Activated T-cell treated with anti-CD3 and anti-CD28 coated beads for 48 hours (primary cell): Measurements from ENCODE around the gene FCER2.

Experiments used
- DNase-seq: peaks from one replicate; pipeline ENCODE4 v3.0.0-alpha.2; 2020; ENCODE audit warnings: low read depth

FCER2 gene

DNA sequence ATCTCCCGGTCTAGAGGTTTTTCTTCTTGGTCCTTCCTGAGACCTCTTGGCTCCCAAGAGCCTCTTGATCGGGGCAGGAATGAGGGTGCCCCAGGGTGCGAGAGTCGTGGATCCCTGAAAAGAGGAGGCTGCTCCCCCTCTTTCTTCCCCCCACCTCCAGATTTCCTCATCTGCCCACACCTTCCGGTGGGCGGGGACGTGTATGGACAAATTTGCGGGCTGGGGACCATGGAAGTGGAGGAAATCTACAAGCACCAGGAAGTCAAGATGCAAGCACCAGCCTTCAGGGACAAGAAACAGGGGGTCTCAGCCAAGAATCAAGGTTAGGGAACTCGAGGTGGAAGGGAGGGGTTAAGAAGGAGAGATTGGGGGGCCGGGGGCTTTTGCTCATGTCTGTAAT is 25.1 kb downstream of the FCER2 start, which contains the start of gene MCEMP1:
Gene MCEMP1, plus strand, starts transcription at position 237 of the 400 bp plus-strand sequence. Its CDS starts 31 bp downstream, at position 268.
- no peak for DNase-seq

DNA sequence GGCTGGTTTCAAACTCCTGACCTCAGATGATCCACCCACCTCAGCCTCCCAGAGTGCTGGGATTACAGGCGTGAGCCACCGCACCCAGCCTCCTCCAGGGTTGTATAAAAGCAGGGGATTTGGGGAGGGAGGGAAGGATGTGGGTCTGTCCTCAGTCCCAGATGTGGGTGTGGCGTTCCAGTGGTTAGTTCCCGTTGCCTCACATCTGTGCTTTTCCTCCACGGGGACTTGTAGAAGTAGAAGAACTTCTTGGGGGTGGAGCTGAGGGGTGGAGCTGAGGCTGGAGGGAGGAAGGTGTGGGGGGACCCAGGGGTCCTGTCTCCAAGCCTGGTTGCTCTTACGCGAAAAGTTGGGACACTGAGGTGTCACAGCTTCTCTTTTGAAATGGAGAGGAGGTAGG is 25.6 kb downstream of the FCER2 start:
- DNase-seq, result no peak

DNA sequence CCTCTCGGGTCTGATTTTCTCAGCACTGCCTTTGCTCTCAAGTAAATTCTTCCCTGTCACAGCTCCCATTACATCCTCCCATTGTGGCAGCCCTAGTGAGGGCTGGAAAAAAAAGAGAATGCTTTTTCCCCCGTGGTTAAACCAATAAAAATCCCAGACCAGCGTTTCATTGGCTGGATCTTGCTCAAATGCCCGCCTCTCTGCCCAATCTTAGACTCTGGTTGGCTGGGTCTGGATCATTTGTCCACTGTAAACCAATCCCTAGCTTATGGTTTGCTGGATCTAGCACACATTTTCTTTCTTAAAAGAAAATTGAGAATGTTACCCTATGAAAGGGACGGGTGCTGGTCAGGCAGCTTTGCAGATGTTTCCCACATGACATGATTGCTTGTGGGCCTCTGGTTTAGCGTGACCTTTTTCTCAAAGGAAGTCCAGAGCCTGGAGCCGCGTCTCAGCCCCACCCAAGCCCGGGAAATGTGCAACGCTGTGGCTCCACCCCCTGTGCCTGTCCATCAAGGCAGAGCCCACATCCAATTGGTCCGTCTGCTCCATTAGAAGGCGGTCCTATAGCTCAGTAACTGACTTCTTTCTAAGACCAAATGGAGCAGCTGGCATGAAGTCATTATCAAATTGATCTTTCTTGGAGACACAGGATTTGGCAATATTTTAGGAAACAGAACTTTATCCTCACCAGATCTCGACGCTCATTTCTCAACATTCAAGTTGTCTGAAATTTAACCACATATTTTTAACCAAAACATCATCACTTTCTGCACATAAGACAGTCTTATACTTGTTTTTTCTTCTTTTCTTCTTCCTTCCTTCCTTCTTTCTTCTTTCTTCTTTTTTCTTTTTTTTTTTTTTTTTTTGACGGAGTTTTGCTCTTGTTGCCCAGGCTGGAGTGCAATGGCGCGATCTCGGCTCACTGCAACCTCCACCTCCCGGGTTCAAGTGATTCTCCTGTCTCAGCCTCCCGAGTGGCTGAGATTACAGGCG is 27.6 kb downstream of the FCER2 start:
- no peak for DNase-seq

DNA sequence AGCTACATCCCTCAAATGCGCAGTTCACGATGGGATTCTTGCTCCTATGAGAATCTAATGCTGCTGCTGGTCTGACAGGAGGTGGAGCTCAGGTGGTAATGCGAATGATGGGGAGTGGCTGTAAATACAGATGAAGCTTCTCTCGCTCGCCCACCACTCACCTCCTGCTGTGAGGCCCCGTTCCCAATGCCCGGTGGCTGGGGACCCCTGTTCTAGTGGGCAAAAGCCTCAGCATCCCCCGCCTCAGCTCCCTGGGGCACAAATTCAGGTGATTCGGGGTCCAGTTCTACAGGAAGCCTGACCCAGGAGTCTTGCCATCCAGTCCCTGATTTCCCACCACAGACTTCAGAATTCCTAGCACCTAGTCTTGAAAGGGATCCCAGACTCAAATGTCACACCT is 29.4 kb downstream of the FCER2 start:
- DNase-seq, result no peak

DNA sequence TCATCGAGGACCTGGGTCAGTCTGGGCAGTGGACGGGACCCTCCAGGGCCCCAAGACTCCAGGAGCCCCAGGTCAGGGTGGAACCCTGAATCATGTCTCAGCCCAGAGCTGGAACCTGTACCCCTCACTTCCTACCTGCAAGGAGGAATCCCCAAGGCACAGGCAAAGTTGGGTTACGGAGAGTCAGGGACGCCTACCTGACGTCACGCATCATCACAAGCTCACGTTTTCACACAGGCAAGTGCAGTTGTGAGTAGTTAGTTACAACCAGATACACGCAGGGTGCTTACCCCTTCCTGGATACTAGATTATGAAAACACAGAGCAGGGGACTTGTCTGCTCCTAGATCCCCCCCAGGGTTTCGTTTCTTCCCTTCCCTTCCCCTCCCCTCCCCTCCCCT is 31.1 kb downstream of the FCER2 start:
- no peak for DNase-seq

DNA sequence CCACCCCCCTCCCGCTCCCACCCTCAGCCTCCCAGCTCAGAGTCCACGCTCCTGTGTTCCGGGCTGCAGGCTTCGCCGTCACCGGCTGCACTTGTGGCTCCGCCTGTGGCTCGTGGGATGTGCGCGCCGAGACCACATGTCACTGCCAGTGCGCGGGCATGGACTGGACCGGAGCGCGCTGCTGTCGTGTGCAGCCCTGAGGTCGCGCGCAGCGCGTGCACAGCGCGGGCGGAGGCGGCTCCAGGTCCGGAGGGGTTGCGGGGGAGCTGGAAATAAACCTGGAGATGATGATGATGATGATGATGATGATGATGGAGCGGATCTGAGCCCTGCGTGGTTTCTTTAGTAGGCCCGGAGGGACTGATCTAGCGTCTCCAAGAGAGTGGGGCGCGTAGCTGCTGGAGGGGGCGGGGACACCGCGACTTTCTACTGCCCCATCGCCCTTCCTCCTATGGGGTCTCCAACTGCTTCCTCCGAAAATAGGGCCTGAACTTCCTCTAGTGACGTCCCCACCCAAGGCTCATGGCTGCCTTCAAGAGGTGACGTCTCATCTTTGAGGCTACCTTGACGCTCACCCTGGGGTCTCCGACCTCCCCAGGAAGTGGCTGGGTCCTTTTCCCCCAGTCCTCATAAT is 31.7 kb downstream of the FCER2 start:
- DNase-seq, result no peak

DNA sequence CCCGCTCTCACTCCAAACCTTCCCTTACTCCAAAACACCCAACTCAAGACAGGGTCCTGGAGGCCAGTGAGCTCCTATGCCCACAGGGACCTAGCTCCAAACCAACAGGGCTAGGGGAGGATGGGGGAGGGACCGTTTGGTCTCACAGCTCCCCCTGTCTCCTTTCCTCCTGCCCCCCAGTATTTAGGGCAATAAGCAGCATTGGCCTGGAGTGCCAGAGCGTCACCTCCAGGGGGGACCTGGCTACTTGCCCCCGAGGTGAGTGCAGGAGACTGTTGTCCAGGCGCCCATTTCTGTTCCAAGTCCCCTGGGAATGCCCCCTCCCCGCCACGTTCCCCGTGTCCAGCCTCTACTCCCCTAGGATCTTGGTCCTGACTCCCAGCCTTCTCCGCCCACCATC is 32.3 kb downstream of the FCER2 start:
- DNase-seq, result no peak

DNA sequence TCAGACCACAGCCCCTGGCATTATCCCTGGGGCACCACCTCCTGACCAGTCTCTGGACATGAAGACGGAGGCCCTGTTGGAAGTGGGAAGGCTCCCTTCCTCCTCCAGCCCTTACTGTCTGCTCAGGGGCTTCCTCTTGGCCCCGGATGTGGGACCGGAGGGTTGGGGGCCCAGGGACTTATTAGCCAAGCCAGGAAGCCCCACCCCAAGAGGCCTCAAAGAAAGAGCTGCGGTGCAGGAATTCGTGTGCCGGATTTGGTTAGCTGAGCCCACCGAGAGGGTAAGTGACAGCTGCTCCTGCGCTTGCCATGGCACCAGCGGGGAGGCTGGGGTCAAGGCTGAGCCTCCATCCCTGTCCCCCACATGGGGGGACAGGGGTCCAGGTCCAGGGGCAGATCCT is 33.1 kb downstream of the FCER2 start, which contains the start of gene RETN:
Gene RETN, plus strand, starts transcription at position 208 of the 400 bp plus-strand sequence. CDS start 278 bp downstream, outside the sequence.
- no peak for DNase-seq

DNA sequence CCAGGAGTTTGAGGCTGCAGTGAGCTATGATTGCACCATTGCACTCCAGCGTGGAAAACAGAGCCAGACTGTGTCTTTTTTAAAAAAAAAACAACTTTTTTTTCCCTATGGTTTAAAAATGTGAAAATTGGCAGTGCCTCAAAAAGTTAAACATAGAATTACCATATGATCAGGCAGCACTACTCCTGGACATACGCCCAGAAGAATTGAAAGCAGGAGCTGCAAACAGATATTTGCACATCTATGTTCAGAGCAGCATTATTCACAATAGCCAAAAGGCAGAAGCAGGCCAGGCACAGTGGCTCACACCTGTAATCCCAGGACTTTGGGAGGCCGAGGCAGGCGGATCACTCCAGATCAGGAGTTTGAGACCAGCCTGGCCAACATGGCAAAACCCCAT is 36.9 kb downstream of the FCER2 start:
- no peak for DNase-seq

DNA sequence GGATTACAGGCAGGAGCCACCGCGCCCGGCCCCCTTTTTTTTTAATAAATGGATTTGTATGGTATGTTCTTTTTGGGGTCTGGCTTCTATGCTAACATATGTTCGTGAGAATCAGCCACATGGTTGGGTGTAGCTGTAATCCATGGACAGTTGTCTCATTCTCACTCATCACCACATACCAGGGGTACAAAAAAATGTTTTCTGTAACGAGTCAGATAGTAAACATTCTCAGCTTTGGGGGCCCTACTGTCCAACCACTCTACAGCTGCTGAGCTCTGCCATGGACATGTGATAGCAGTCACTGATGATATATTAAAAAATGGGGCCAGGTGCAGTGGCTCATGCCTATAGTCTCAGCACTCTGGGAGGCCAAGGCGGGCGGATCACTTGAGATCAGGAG is 38.2 kb downstream of the FCER2 start:
- DNase-seq, result no peak

DNA sequence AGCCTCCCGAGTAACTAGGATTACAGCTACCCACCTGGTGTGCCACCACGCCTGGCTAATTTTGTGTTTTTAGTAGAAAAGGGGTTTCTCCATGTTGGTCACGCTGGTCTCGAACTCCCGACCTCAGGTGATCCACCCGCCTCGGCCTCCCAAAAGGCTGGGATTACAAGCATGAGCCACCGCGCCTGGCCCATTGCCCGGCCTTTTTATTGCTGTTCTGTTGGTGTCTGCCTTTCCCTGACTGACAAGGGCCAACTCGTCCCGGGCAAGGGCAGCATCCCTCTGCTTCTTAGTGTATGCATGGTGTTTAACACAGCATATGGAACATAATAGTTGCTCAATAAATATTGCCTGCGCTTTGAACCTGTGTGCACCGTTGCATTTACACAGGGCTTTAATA is 39.3 kb downstream of the FCER2 start:
- no peak for DNase-seq

DNA sequence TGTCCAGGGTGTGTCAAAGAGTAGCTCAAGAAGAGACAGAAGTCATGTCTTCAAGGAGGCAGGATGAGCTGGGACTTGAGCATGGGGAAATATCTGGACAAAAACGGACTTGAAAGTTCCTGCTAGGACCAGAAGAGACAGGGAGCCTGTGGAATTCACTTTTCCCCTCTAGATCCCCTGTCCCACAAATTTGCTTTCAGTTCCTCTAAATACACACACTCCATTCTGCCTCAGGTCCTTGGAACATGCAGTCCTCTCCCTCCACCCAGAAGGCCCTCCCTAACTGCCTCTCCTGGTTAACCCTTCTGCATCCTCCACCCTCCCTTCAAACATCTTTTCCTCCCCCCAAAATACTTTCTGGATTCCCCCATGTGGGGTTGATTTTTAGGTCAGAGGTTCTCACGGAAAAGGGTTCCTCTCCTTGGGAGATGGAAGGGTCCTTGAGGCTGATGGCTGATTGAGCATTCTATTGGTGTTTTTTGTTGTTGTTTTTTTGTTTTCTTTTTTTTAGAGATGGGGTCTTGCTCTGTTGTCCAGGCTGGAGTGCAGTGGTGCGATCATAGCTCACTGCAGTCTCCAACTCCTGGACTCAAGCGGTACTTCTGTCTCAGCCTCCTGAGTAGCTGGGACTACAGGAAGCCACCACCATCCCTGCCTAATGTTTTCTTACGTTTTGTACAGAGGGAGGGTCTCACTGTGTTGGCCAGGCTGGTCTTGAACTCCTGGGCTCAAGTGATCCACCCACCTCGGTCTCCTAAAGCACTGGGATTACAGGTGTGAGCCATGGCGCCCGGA is 40.0 kb downstream of the FCER2 start:
- no peak for DNase-seq

DNA sequence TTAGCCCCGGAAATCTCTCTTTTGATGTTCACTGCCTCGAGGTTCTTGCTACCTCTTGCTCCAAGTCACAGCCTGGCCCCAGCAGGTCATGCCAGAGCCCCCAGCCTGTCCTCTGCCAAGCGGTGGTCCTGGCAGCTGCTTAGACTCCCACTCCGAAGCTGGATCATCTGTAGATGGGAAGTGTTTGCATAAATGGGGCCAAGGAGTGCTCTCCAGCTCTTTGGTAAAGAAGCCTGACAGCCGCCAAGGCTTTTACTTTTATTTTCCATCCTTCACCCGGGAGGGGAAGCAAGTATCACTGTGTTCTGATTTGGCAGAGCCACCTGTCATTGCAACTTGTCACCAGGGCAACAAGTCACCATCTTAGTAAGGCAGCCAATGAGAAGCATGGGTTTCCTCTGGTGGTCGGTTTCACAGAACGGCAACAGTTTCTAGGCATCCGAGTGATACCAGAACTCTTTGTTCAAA is 43.7 kb downstream of the FCER2 start:
- peak; percentile 30 for DNase-seq

DNA sequence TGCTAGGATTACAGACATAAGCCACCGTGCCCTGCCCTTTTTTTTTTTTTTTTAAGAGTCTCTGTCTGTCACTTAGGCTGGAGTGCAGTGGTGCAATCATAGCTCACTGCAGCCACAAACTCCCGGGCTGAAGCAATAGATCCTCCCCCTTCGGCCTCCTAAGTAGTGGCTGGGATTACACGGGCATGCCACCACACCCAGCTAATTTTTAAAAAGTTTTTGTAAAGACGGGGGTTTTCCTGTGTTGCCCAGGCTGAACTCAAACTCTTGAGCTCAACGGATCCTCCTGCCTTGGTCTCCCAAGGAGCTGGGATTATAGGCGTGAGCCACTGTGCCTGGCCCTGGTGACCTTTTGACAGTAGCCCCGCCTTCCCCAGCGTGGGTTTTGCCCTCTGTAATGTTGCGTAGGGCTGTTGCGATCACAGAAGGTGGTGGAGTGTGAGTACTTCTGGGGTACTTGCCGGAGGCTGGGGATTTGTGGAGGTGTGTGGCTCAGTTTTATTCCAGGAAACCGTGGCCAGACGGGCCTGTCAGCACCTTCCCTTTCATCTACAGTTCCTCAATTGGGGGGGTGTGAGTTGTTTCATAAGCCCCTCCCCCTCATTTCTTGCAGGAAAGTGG is 44.7 kb downstream of the FCER2 start:
- DNase-seq, result peak; percentile 41

DNA sequence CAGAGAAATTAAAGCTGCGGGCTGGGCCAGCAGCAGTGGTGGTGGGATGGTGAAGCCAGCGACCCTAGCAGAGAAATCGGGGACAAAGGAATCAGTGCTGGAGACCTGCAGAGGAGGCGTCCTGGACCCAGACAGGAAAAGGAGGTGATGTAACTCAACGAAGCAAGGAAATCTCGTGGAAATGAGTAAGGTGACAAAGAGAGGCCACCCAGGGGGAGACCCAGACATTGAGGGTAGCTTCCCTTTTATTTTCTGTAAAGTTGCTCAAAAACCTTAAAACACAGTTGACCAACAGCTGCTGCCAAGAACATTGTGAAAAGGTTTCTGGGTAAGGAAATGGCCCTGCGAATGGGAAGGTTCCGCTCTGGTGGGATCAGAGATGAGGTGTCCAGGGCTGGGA is 46.4 kb downstream of the FCER2 start:
- DNase-seq, result no peak

DNA sequence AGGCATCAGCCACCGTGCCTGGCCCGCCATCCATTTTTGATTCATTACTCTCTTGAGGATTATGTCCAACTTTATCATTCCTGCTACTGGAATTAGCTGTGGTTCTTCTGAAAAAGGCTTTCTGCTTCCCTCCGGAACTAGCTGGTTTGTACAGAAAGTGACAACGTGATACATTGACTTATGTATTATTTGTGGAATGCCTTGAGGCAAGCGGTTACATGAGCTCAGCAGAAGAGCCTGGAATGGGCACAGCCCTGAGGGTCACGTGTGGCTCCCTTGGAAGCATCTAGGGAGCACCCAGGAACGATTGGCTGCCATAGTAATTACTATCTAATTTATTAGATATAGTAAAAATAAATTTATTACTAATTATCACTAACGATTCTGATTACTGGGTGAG is 47.5 kb downstream of the FCER2 start:
- no peak for DNase-seq

DNA sequence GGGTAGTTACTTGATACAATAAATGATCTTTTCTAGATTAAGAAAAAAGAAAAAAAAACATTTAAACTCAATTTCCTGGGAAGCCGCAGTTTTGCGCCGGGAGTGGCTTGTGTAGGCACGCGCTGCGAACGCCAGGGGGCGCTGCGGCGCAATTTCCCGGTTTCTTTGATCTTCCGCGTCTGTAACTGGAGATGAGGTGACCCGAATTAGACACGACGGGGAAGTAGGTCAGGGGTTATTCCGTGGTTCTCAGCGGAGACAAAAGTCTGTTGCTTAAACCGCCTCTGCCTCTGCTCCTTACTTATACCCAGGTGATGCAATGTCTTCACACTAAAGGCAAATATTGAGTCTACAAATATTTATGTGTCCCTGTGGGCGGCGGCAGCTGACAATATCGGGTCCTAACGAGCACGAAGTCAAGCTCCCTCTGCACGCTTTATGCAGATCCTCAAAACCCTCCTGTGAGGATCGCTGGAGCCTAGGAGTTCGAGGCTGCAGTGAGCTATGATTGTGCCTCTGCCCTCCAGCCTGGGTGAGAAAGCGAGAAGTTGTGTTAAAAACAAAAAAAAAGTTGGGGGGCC is 49.8 kb downstream of the FCER2 start:
- DNase-seq, result peak; percentile 75

DNA sequence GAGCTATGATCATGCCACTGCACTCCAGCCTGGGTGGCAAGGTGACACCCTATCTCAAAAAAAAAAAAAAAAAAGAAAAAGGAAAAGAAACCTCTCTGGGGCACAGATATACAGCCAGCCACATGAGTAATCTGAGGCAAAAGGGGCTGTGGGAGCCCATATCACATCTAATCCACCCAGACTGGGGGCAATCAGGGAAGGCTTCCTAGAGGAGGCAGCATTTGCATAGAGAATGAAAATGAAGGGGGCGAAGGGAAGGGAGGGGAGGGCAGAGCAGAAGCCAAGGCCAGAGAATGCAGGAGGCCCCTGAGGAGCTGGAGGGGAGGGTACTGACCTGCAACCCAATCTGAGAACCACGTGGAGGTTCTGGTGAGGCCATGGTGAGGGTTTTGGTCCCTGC is 51.8 kb downstream of the FCER2 start:
- no peak for DNase-seq

DNA sequence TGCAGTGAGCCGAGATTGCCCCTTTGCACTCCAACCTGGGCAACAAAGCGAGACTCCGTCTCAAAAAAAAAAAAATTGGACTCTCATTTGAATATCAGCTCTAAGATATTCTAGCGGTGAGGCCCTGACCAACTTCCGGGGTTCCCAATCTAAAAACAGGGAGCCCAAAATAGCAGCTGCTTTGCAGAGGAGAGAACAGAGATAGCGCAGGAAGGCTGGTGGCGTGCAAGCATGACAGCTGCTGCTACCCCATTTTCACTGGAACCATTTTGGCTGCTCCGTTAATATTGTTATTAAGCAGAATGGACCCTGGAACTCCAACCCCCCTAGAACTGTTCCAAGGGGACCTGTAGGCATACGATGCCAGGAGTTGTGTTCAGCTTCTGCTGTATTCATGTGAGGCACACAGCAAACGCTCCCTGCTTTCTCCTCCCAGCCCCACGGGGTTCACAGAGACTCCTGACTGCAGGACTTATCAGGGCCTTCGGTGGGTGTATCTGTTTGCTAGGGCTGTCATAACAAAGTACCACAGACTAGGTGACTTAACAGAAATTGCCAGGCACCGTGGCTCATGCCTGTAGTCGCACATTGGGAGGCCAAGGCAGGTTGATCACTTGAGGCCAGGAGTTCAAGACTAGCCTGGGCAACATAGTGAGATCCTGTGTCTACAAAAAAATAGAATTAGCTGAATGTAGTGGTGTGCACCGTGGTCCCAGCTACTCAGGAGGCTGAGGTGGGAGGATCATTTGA is 53.5 kb downstream of the FCER2 start:
- DNase-seq, result no peak

DNA sequence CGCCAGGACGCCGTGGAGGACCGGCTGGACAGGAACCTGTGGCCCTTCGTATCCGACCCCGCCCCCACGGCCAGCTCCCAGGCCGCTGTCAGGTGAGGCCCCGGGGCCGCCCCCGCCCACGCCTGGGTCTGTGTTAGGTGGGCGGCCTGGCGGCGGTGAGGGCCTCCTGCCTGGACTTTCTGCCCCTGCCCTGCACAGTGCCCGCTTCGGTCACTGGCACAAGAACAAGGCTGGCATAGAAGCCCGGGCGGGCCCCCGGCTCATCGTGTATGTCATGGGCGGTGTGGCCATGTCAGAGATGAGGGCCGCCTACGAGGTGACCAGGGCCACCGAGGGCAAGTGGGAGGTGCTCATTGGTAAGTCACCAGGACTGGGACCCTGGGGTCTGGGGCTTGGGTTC is 54.8 kb downstream of the FCER2 start:
- no peak for DNase-seq

DNA sequence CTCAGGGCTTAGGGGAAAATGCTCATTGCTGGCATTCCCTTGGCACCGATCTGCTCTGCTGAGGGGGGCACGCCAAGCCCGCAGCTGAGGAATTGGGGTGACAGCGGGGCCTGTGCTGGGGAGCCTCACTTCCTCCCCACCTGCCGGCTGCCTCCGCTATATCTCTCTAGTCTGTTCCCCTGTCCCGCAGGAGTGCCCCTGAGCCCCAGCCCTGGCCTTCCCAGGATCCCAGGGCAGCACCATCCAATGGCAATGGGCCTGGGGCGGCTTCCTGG is 55.6 kb downstream of the FCER2 start:
- DNase-seq, result no peak
